Progenitor cell of endocrine pancreas (in vitro differentiated cells): ENCODE results near the gene BCOR. TPM values are rescaled to one million over a fixed set of nuclear protein-coding genes. Genes with fewer than 3 reads are reported as not detected.
A peak's percentile ranks its signal among the peaks of the same experiment; 100 is the strongest.

Experiments
- DNase-seq: peaks from one replicate; pipeline ENCODE4 v3.0.0; 2021; ENCODE audit warnings: low spot score; ENCODE audit not compliant: unreplicated experiment
- H3K27ac Mint-ChIP-seq: 2 replicates; pipeline ENCODE4 v1.8.0; 2021; ENCODE audit warnings: mild to moderate bottlenecking, moderate library complexity, mixed read lengths
- H3K27me3 Mint-ChIP-seq: 2 replicates; pipeline ENCODE4 v1.8.0; 2021; ENCODE audit warnings: mixed read lengths
- H3K36me3 Mint-ChIP-seq: 2 replicates; pipeline ENCODE4 v1.8.0; 2022; ENCODE audit warnings: mixed read lengths; ENCODE audit not compliant: insufficient read depth
- H3K4me1 Mint-ChIP-seq: 2 replicates; pipeline ENCODE4 v1.8.0; 2021; ENCODE audit warnings: low read depth, mixed read lengths
- H3K4me3 Mint-ChIP-seq: 2 replicates; pipeline ENCODE4 v1.8.0; 2021; ENCODE audit warnings: low read depth, mild to moderate bottlenecking, moderate library complexity, mixed read lengths
- H3K9me3 Mint-ChIP-seq: 2 replicates; pipeline ENCODE4 v1.8.0; 2021; ENCODE audit warnings: low read depth, mixed read lengths
- total RNA-seq: library from RNA; stranded (reverse); gene quantifications from 2 replicates; pipeline ENCODE4 v1.2.1, GENCODE V29; 2021
- TF ChIP-seq, protein P1 (sequence below): fragments of 200-600 bp; sonication (generic); IDR thresholded peaks from one replicate; pipeline ENCODE4 v1.5.0; 2021; ENCODE audit warnings: antibody characterized with exemption, mild to moderate bottlenecking; ENCODE audit not compliant: unreplicated experiment

Gene BCOR
- total RNA-seq, 1 donor from 2014 or later: 20.5 TPM

DNA sequence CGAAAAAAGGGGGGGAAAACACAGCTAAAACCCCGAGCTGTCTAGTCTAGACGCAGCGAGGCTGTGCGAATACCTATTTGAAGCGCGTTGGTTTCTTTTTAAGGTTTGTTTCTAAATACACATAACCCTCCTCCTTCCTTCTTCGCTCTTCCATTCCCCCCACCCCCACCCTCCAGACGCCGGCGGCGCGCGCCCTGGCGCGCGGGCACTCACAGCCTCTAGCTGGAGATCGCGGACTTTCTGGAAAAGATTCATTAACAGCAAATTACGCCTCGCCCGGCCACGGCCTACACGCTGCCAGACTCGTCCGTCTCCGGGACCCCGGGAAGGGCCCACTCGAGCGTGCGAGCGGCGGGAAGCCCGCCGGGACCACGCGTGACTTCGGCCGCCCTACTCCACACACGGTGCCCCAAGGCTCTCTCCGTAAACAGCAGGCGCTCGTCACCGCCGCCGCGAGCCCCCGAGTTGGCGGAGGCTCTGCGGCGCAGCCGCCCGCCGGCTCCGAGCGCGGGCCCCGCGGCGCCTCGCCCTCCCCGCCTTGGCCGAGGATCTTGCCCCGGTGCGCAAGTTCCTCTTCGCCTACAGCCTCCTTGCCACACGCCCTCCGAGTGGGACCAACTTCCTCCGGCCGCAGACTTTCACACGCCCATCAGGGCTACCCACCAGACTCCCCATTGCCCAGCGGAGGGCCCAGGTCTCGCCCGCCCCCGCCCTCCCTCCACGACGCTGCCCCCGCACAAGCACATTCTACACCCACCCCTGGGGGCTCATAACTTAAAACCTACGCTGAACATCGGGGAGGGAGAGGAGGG is 2.0 kb downstream of the BCOR start:
- Mint-ChIP-seq H3K4me1 (peaks cover 23% of the 10 kb centered on the region), H3K9me3 (no peaks in the 10 kb centered on the region), H3K4me3 (peak overlapping the region; percentile 77), H3K36me3 (peaks cover 1% of the 10 kb centered on the region), H3K27ac (peak overlapping the region; percentile 90), H3K27me3 (peaks cover 36% of the 10 kb centered on the region)
- DNase-seq: no peak
- TF ChIP-seq, protein P1, sequence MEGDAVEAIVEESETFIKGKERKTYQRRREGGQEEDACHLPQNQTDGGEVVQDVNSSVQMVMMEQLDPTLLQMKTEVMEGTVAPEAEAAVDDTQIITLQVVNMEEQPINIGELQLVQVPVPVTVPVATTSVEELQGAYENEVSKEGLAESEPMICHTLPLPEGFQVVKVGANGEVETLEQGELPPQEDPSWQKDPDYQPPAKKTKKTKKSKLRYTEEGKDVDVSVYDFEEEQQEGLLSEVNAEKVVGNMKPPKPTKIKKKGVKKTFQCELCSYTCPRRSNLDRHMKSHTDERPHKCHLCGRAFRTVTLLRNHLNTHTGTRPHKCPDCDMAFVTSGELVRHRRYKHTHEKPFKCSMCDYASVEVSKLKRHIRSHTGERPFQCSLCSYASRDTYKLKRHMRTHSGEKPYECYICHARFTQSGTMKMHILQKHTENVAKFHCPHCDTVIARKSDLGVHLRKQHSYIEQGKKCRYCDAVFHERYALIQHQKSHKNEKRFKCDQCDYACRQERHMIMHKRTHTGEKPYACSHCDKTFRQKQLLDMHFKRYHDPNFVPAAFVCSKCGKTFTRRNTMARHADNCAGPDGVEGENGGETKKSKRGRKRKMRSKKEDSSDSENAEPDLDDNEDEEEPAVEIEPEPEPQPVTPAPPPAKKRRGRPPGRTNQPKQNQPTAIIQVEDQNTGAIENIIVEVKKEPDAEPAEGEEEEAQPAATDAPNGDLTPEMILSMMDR: no peak

DNA sequence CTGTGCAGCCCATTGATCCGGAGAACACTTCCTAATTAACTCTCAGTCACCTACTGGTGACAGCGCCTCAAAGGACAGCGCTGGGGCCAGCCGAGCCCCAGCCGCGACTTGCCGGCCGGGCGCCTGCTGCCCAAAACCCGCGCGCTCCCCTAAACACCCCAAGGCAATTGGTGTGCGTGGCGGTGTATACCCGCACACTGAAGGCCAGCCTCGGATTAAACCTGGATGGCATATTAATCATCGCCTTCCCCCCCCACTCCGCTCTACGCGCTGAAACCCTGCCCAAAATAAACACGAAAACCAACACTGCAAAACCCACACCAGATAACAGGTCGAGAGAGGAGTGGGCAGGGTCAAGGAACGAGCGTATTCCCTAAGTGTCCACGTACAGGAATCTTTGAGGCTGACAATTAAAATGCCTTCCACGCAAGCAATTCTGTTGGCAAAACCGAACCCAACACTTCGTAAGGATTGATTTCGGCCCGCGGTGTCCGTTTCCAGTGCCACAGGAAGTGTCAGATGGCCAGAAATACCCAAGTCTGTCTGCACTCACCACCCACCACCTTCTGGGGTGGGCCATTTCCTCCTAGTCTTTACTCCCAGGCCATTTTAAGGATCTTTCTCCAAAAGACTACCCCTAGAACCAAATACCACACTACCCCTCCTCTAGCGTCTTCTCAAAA is 2.7 kb downstream of the BCOR start:
- DNase-seq: no peak
- peaks cover 35% of the 10 kb centered on the region for H3K27me3 Mint-ChIP-seq
- no peaks in the 10 kb centered on the region for H3K9me3 Mint-ChIP-seq
- H3K27ac Mint-ChIP-seq: peak overlapping the region; percentile 90
- H3K4me1 Mint-ChIP-seq: peaks cover 24% of the 10 kb centered on the region
- H3K4me3 Mint-ChIP-seq: peak overlapping the region; percentile 77
- TF ChIP-seq, protein P1: no peak
- peaks cover 1% of the 10 kb centered on the region for H3K36me3 Mint-ChIP-seq

DNA sequence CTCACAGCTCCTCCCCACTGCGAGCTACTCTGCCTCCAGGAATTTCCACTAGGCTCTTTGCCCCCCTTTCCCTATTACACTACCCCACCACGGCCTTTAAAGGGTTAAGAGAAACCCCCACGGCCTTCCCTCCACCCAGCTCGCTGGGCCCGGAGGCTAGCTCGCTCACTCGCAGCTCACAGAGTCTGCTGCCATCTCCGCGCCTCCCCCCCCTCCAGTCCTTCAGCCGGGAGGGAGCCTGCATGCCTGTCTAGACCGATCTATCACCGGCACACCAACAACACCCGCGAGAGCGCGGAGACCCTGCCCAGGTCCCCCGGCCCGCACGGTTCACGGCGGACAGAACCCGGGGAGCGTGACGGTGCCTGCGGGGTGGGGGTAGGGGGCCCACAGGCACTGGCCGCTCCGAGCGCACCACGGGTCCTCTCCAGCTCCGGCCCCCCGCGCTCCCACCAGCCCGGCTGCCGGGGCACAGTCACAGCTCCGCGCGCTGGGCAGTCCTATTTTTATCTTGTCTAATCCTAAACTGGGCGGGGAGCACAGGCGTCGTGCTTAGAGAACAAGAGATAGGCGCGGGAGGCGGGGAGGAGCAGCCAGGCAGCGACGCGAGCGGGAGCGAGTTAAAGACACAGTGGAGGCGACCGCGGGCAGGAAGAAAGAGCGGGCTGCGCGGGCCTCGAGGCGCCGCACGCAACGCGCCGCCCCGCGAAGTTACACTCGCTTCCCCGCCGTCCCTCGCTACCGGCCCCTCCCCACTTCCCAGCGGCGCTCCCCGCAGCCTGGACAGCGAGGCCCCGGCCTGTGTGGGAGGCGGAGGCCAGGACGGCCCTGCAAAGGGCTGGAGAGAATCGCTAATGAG is 3.5 kb downstream of the BCOR start:
- Mint-ChIP-seq H3K9me3 (no peaks in the 10 kb centered on the region), H3K4me1 (peaks cover 26% of the 10 kb centered on the region), H3K4me3 (peak overlapping the region; percentile 77), H3K27ac (no peak overlapping the region), H3K36me3 (peaks cover 1% of the 10 kb centered on the region), H3K27me3 (peaks cover 33% of the 10 kb centered on the region)
- no peak for DNase-seq
- TF ChIP-seq, protein P1: no peak

DNA sequence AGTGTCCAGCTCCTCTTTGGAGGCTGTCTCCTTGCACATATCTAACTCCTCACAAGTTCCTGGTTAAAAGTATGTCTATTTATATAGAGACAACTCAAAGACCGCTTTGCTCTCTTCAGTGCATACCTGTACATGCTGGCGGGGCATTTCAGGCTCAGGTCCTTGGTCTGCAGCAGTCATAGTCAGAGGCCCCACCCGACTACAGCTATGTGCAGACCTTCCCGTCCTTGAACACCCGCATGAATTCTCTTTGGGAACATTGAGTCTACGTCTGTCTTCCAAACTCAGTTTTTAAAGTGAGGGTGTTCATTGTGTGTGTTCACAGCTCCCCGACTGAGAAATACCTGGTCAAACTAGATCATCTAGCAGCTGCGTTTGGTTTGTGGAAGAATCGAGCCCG is 4.2 kb downstream of the BCOR start:
- Mint-ChIP-seq H3K27ac (no peak overlapping the region), H3K36me3 (peaks cover 1% of the 10 kb centered on the region), H3K27me3 (peaks cover 33% of the 10 kb centered on the region), H3K4me1 (peaks cover 29% of the 10 kb centered on the region), H3K4me3 (peak overlapping the region; percentile 16), H3K9me3 (no peaks in the 10 kb centered on the region)
- no peak for DNase-seq
- TF ChIP-seq, protein P1: no peak
